Bronchial epithelial cell (primary cell): ENCODE measurements around the gene PRRG1. TPM values are rescaled to one million over a fixed set of nuclear protein-coding genes. Genes with fewer than 3 reads are reported as not detected.
A peak's percentile ranks its signal among the peaks of the same experiment; 100 is the strongest.
"Not testable (repeated sequence)": the region's sequence is repeated elsewhere in the genome, so short reads cannot be mapped to it uniquely, and the experiment has no call there.

Experiments
- DNase-seq: peaks from one replicate; pipeline ENCODE4 v3.0.0-alpha.2; 2010; ENCODE audit warnings: low read depth
- FAIRE-seq: peaks from 2 replicates; lab custom pipeline; 2011; peaks lifted over from hg19 to GRCh38; lab: Jason Lieb, UNC
- H3K27me3 ChIP-seq: 2 replicates; pipeline ENCODE4 v1.5.1; 2011; ENCODE audit warnings: low read length; ENCODE audit not compliant: control insufficient read depth, insufficient read depth
- H3K36me3 ChIP-seq: 2 replicates; pipeline ENCODE4 v1.5.1; 2011; ENCODE audit warnings: low read length; ENCODE audit not compliant: control insufficient read depth, insufficient read depth
- H3K4me3 ChIP-seq: 2 replicates; pipeline ENCODE4 v1.5.1; 2011; ENCODE audit warnings: mild to moderate bottlenecking, low read depth, low read length, control low read depth
- total RNA-seq: library from RNA; depleted of rRNA; stranded (reverse); fragments of >200 nt; gene quantifications from 2 replicates; pipeline ENCODE4 v1.2.1, GENCODE V29; 2014
- TF ChIP-seq, protein P1 (sequence below): IDR thresholded peaks from 2 replicates; pipeline ENCODE4 v1.5.1; 2011; ENCODE audit warnings: mild to moderate bottlenecking, moderate library complexity, low read length, control low read depth, inconsistent platforms; ENCODE audit not compliant: insufficient read depth, severe bottlenecking

PRRG1 gene
- total RNA-seq, 1 donor from 2014 or later = 4.5 TPM

- TF ChIP-seq, protein P1, sequence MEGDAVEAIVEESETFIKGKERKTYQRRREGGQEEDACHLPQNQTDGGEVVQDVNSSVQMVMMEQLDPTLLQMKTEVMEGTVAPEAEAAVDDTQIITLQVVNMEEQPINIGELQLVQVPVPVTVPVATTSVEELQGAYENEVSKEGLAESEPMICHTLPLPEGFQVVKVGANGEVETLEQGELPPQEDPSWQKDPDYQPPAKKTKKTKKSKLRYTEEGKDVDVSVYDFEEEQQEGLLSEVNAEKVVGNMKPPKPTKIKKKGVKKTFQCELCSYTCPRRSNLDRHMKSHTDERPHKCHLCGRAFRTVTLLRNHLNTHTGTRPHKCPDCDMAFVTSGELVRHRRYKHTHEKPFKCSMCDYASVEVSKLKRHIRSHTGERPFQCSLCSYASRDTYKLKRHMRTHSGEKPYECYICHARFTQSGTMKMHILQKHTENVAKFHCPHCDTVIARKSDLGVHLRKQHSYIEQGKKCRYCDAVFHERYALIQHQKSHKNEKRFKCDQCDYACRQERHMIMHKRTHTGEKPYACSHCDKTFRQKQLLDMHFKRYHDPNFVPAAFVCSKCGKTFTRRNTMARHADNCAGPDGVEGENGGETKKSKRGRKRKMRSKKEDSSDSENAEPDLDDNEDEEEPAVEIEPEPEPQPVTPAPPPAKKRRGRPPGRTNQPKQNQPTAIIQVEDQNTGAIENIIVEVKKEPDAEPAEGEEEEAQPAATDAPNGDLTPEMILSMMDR = no peak
- Histone ChIP-seq H3K4me3 (no peak overlapping the region), H3K36me3 (no peaks in the 10 kb centered on the region), H3K27me3 (no peaks in the 10 kb centered on the region)
- no peak for DNase-seq
- no peak for FAIRE-seq
These were observed 139.2 kb downstream of the PRRG1 start for GRCh38 chrX:37488323-37488722.

DNA sequence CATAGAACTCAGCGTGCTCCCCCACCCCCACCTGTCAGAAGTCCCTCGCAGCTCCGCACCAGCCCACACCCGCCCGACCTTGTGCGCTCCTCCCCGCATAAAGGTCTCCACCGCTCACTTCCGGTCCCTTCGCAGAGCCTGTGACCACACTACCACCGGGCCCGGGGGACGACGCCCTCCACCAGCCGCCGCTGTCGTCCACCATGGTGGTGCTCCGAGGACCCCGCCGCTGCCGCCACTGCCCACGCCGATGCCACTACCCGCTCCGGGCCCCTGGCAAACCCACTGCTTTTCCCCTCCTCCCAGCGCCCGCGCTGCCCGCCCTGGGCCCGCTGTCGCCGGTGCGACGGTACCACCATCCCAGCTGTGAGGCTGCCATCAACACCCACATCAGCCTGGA lies 142.5 kb downstream of the PRRG1 start:
- no peak overlapping the region for H3K4me3 ChIP-seq
- DNase-seq (no peak), FAIRE-seq (no peak)
- H3K27me3 ChIP-seq = no peaks in the 10 kb centered on the region
- no peaks in the 10 kb centered on the region for H3K36me3 ChIP-seq
- TF ChIP-seq, protein P1 = no peak

DNA sequence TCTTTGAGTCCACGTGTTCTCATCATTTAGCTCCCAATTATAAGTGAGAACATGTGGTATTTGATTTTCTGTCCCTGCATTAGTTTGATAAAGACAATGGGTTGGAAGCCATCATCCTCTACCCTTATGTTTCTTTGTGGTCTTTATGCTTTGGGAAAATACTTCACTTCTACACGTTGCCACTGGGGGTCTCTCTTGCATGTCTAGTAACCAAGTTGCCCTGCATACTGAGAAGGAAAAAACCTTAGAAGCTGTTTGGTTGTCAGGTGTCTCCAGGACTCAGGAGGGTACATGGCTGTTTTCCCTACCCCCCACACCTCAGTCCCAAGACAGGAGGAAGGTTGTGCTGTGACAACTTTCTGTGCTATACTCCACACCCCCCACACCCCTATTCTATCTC lies 146.6 kb downstream of the PRRG1 start:
- H3K4me3 ChIP-seq, H3K27me3 ChIP-seq, H3K36me3 ChIP-seq, FAIRE-seq, DNase-seq: not testable (repeated sequence)
- TF ChIP-seq, protein P1 = peak; percentile 14

DNA sequence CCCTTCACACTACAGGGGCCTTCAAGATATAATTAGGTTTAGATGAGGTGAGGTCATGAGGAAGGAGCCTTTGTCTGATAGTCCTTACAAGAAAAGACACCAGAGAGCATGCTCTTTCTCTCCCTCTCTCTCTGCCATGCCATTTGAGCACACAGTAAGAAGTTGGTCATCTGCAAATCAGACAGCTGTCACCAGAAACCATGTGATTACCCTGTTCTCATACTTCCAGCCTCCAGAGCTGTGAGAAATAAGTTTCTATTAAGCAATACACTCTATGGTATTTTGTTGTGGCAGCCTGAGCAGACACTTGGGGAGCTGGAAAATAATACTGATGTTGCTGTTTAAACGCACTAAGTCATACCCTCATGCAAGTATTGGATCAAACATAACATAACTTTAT lies 148.0 kb downstream of the PRRG1 start:
- H3K36me3 ChIP-seq, FAIRE-seq: not testable (repeated sequence)

GRCh38 chrX:37498323-37498722 lies 149.2 kb downstream of the PRRG1 start:
- H3K4me3 ChIP-seq, H3K36me3 ChIP-seq, FAIRE-seq, H3K27me3 ChIP-seq: not testable (repeated sequence)
- peak; percentile 10 for DNase-seq

More for the DNA sequence above, 148.0 kb downstream of the PRRG1 start:
- DNase-seq, H3K4me3 ChIP-seq, H3K27me3 ChIP-seq: not testable (repeated sequence)

- not testable (repeated sequence) for H3K36me3 ChIP-seq, H3K4me3 ChIP-seq, H3K27me3 ChIP-seq, DNase-seq, FAIRE-seq
These were observed 150.5 kb downstream of the PRRG1 start for GRCh38 chrX:37499649-37500048.

DNA sequence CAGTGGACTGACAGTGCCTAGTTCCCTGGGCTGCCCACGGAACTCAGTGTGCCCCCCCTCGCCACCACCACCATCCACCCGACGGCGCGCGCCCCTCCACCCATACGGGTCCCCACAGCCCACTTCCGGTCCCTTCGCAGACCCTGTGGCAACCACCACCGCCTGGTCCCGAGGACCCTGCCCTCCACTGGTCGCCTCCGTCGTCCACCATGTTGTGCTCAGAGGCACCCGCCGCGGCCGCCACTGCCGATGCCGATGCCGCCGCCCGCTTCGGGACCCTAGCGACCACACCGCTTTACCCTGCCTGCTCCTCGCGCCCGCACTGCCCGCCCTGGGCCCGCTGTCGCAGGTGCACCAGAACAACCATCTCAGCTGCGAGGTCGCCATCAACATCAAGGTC lies 155.8 kb downstream of the PRRG1 start:
- DNase-seq (no peak), FAIRE-seq (no peak)
- TF ChIP-seq, protein P1 = no peak
- no peaks in the 10 kb centered on the region for H3K36me3 ChIP-seq
- H3K4me3 ChIP-seq = no peak overlapping the region
- no peaks in the 10 kb centered on the region for H3K27me3 ChIP-seq

Other genes starting within 250 kb of the PRRG1 start
- gene LANCL3, start 222.3 kb downstream of the PRRG1 start, total RNA-seq = 0.26 TPM in 2 replicates